Measurements from ENCODE around the gene TOP2A.

TOP2A gene

DNA sequence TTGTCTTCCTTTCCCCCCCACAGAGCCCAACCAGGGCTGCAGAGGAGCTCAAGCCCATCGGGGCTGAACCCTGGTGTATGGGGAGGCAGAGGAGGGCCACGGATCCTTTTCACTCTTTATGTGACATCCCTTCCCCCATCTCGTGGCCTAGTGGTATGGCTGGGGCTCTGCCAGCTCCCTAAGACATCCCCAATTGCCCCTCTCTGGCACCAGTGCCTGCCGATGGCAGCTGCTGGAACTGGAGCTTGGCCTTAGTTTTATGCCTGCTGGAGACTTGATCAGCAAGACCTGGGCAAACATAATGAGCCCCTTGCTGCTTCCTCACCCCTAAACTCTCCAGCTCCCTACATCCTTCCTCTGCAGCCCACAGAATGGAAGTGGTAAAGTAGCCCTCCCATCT, 8.0 kb upstream of the TOP2A start:
- TF ChIP-seq, protein P1, sequence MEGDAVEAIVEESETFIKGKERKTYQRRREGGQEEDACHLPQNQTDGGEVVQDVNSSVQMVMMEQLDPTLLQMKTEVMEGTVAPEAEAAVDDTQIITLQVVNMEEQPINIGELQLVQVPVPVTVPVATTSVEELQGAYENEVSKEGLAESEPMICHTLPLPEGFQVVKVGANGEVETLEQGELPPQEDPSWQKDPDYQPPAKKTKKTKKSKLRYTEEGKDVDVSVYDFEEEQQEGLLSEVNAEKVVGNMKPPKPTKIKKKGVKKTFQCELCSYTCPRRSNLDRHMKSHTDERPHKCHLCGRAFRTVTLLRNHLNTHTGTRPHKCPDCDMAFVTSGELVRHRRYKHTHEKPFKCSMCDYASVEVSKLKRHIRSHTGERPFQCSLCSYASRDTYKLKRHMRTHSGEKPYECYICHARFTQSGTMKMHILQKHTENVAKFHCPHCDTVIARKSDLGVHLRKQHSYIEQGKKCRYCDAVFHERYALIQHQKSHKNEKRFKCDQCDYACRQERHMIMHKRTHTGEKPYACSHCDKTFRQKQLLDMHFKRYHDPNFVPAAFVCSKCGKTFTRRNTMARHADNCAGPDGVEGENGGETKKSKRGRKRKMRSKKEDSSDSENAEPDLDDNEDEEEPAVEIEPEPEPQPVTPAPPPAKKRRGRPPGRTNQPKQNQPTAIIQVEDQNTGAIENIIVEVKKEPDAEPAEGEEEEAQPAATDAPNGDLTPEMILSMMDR (IDR thresholded peaks at IDR 0.05; ENCODE audit: low read depth, low read length), result no peak
- DNase-seq, result no peak
- no peaks in the 10 kb centered on the region for H3K4me1 ChIP-seq
- no peaks in the 10 kb centered on the region for H3K36me3 ChIP-seq
- H3K9me3 ChIP-seq, result no peaks in the 10 kb centered on the region
- H3K27me3 ChIP-seq, result no peaks in the 10 kb centered on the region
- H3K4me3 ChIP-seq (ENCODE audit: low read depth, low read length), result no peak overlapping the region

DNA sequence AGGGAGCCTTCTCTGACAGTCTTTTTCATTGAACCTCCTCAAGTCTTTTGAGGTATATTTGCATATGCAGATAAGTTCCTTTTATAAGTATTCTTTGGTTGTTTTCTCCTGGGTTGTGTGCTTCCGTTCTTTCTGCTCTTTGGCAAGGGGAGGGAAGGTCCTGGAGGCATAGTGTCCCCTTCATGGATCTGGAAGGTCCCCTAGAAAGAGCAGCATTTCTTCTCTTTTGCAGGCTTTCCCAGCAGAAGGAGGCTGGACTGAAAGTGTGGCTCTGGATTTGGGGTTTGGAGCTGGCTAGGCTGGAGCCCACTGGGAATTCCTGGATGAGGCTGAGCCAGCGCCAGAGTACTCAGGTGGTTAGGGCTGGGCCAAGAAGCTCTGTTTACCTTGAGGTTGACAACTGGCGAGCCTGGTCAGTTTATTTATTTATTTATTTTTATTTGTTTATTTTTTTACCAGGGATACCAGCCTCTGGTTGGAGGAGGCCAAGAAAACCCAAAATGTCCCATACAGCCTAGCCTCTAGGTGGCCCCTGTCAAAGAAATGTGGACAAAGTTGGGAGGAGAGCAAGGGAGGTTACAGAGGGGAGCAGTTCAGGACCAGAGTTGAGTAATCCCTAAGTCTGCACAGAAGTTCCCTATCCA, 5.4 kb upstream of the TOP2A start:
- H3K4me3 ChIP-seq (ENCODE audit: low read depth, low read length), result no peak overlapping the region
- H3K27me3 ChIP-seq, result no peaks in the 10 kb centered on the region
- DNase-seq, result peak; percentile 28

GRCh38 chr17:40419559-40420331, 2.0 kb upstream of the TOP2A start:
- TF ChIP-seq, protein P1 (IDR thresholded peaks at IDR 0.05; ENCODE audit: low read depth, low read length), result no peak
- H3K9me3 ChIP-seq, result no peaks in the 10 kb centered on the region
- H3K4me3 ChIP-seq (ENCODE audit: low read depth, low read length), result no peak overlapping the region
- peaks cover 16% of the 10 kb centered on the region for H3K36me3 ChIP-seq
- H3K4me1 ChIP-seq, result peaks cover 4% of the 10 kb centered on the region
- no peaks in the 10 kb centered on the region for H3K27me3 ChIP-seq
- DNase-seq, result no peak

More for the DNA sequence above, 5.4 kb upstream of the TOP2A start:
- Histone ChIP-seq H3K36me3 (no peaks in the 10 kb centered on the region), H3K9me3 (no peaks in the 10 kb centered on the region), H3K4me1 (no peaks in the 10 kb centered on the region)
- TF ChIP-seq, protein P1 (IDR thresholded peaks at IDR 0.05; ENCODE audit: low read depth, low read length), result 0 out of 2 replicates have a peak, but pooled peaks have one; percentile 15

- Histone ChIP-seq H3K36me3 (peaks cover 27% of the 10 kb centered on the region), H3K4me3 (ENCODE audit: low read depth, low read length) (peak overlapping the region; percentile 67), H3K9me3 (no peaks in the 10 kb centered on the region), H3K27me3 (no peaks in the 10 kb centered on the region), H3K4me1 (peaks cover 4% of the 10 kb centered on the region)
- no peak for DNase-seq
- TF ChIP-seq, protein P1 (IDR thresholded peaks at IDR 0.05; ENCODE audit: low read depth, low read length), result no peak
These were observed 671 bp upstream of the TOP2A start for GRCh38 chr17:40418428-40418706.

- H3K27me3 ChIP-seq, result no peaks in the 10 kb centered on the region
- TF ChIP-seq, protein P1 (IDR thresholded peaks at IDR 0.05; ENCODE audit: low read depth, low read length), result peak; percentile 26; the same call in 1 of the 2 replicates
- H3K4me1 ChIP-seq, result peaks cover 4% of the 10 kb centered on the region
- peaks cover 39% of the 10 kb centered on the region for H3K36me3 ChIP-seq
- H3K4me3 ChIP-seq (ENCODE audit: low read depth, low read length), result peak overlapping the region; percentile 82
- H3K9me3 ChIP-seq, result no peaks in the 10 kb centered on the region
- DNase-seq, result peak; percentile 39
These were observed 463 bp downstream of the TOP2A start for GRCh38 chr17:40417258-40417608.

DNA sequence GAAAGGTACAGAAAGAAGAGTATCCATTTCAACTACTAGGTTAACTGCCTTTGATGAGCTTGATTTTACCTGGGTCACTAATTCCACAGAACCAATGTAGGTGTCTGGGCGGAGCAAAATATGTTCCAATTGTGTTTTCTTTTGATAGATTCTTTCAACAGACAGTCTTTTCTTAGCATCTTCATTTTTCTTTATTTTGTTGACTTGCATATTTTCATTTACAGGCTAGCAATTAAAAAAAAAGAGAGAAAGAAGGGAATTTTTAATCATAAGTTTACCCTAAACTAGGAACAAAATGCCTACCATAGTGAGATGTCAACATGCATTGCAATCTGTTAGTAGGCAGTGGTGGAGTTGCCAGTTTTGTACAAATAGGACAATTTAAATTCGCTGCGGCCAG, 1.0 kb downstream of the TOP2A start:
- TF ChIP-seq, protein P1 (IDR thresholded peaks at IDR 0.05; ENCODE audit: low read depth, low read length), result no peak
- Histone ChIP-seq H3K4me1 (peaks cover 4% of the 10 kb centered on the region), H3K4me3 (ENCODE audit: low read depth, low read length) (peak overlapping the region; percentile 82), H3K9me3 (no peaks in the 10 kb centered on the region), H3K36me3 (peaks cover 44% of the 10 kb centered on the region), H3K27me3 (no peaks in the 10 kb centered on the region)
- DNase-seq, result no peak
